Measurements from ENCODE around the gene ATCAY. TPM values are rescaled to one million over a fixed set of nuclear protein-coding genes. Genes with fewer than 3 reads are reported as not detected.

The ATCAY gene, protein sequence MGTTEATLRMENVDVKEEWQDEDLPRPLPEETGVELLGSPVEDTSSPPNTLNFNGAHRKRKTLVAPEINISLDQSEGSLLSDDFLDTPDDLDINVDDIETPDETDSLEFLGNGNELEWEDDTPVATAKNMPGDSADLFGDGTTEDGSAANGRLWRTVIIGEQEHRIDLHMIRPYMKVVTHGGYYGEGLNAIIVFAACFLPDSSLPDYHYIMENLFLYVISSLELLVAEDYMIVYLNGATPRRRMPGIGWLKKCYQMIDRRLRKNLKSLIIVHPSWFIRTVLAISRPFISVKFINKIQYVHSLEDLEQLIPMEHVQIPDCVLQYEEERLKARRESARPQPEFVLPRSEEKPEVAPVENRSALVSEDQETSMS
- 0.12 TPM in 1 of 2 replicates, not detected in the other for total RNA-seq (2014; rRNA removed; shearing (Covaris generic))

DNA sequence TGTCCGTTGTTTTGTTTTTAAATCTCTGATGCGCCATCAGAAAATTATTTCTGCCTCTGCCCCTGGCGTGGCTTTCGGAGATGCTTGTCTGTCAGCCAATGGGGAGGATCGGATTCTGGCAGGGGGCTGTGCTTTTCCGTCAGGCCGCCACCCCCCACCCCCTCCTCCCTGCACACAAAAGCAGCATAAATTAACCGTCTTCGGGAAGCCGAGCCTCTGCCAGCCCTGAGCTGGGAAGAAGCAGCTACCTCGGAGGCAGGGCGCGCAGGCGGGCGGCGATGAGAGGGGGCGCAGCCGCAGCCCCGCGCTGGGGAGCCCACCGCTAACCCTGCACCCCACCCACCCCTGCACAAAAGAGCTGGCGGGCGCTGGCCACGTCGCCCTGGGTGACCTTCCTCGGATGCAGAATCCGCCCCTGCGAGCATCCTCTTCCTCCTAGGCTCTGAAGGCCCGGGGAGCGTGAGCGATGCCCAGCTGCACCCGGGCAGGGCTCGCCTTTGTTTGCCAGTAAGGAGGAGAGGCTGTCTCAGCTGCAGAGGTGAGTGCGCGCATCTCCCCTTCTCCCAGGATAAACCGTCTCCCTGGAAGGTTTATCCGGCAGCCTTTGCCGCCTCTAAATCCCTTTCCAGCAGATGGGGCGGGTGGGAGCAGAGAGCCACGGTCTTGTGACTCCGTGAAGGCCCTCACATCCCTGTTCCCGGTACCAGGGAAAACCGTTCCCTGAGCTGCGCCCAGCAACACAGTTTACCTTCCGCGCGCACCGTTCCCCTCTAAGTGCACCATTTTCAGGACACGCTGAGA is at the start of gene ATCAY:
ATCAY (plus strand) TSS at position 215 of the 801 bp plus-strand sequence. CDS start 5,083 bp downstream, outside the sequence.
- no peak for DNase-seq (ENCODE audit: low read depth)

DNA sequence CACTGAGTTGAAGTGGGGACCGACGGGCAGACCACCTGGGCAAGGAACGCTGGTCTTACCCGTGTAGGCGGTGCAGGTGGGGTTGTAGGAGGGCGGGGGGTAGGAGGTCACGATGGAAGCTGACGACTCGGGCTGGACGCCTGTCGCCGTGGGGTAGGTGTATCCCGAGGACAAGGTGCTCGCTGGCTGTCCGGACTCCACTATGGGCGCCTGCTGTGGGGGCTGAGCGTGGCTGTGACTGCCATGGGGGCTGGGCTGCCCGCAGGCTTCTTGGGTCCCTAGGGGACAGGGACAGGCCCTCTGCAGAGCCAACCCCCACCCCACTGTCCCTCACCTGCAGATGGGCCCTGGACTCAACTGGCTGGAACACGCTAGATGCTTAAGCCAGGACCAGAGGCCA is 48.9 kb upstream of the ATCAY start:
- no peak for DNase-seq (ENCODE audit: low read depth)

DNA sequence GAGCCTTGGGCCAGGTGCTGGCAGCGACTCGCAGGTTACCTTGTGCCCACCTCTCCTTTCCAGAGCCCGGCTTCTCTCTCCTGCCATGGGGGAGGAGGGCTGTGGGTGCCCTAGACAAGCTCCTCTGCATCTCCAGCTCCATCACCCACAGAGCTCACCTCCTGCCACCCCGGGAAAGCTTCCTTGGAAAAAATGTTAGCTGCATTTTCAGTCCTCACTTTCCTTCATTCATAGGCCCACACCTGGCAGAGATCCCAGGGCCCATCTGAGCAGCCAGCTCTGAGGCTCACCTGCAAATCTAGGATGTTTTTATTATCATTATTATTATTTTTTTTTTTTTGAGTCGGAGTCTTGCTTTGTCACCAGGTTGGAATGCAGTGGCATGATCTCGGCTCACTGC is 48.5 kb upstream of the ATCAY start:
- no peak for DNase-seq (ENCODE audit: low read depth)

GRCh38 chr19:3833578-3834348 is 46.7 kb upstream of the ATCAY start:
- no peak for DNase-seq (ENCODE audit: low read depth)

GRCh38 chr19:3834349-3835054 is 46.0 kb upstream of the ATCAY start:
- DNase-seq (ENCODE audit: low read depth), result no peak

GRCh38 chr19:3835055-3835435 is 45.4 kb upstream of the ATCAY start:
- no peak for DNase-seq (ENCODE audit: low read depth)

DNA sequence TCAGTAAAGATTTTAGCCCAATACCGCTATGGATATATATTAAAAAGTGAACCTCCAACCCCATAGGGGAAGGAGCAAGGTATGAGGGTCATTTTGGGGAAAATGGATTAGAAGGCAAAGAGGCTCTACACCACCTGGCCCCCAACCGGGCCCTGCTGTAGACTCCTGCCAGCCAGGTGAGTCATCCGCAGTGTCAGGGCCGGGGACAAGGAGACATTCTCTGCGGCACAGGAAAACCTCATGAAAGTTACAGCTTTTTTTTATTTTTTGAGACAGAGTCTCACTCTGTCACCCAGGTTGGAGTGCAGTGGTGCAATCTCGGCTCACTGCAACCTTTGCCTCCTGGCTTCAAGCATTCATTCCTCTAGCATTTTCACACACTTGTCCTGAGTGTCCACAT is 43.6 kb upstream of the ATCAY start:
- DNase-seq (ENCODE audit: low read depth), result no peak

DNA sequence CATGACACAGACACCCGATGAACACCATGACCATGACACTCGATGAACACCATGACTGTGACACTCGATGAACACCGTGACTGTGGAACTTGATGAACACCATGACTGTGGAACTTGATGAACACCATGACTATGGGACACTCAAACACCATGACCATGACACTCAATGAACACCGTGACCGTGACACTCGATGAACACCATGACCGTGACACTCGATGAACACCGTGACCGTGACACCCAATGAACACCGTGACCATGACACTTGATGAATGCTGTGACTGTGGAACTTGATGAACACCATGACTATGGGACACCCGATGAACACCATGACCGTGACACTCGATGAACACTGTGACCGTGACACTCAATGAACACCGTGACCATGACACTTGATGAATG is 43.2 kb upstream of the ATCAY start:
- no peak for DNase-seq (ENCODE audit: low read depth)

DNA sequence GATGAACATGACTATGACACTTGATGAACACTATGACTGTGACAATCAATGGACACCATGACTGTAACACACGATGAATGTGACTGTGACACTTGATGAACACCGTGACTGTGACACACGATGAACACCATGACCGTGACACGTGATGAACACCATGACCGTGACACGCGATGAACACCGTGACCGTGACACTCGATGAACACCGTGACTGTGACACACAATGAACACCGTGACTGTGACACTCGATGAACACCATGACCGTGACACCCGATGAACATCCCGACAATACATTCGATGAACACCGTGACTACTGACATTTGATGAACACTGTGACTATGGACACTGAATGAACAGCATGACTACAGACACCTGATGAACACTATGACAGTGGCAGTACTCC is 42.6 kb upstream of the ATCAY start:
- no peak for DNase-seq (ENCODE audit: low read depth)

GRCh38 chr19:3838661-3839060 is 41.8 kb upstream of the ATCAY start:
- no peak for DNase-seq (ENCODE audit: low read depth)

DNA sequence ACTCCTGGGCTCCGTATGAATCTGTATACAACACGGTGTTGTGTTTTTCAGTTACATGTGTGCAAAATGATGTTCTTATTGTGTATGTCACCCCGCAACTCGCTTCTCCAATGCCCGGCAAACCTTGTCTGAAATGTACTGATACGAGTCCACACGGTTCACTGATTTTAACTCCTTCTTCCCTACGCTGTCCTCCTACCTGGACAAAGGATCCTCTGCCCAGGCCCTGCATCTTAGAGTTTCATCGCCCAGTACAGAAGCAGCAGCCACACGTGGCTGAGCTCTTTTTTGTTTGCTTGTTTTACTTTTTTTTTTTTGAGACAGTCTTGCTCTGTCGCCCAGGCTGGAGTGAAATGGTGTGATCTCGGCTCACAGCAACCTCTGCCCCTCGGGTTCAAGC is 40.5 kb upstream of the ATCAY start:
- DNase-seq (ENCODE audit: low read depth), result no peak

DNA sequence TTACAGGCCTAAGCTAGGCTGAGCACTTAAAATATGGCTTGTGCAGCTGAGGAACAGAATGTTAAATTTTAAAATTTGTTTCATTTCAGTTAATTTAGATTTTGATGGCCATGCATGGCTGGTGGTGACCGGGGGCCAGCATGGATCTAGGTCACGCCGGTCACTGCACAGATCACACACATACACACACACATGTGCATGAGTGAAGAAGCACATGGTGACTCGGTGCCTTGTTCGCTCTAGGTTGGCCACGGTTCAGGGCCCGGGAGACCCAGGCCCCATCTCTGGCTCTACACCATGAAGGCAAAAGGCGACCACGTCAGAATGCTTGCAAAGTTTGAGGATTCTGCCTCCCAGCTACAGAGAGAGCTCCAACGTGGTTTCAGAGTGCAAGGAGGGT is 39.7 kb upstream of the ATCAY start:
- DNase-seq (ENCODE audit: low read depth), result no peak

- DNase-seq (ENCODE audit: low read depth), result no peak
Measured at GRCh38 chr19:3842948-3843347, 37.5 kb upstream of the ATCAY start.

- peak; percentile 69 for DNase-seq (ENCODE audit: low read depth)
Measured at GRCh38 chr19:3844596-3844995, 35.9 kb upstream of the ATCAY start.

DNA sequence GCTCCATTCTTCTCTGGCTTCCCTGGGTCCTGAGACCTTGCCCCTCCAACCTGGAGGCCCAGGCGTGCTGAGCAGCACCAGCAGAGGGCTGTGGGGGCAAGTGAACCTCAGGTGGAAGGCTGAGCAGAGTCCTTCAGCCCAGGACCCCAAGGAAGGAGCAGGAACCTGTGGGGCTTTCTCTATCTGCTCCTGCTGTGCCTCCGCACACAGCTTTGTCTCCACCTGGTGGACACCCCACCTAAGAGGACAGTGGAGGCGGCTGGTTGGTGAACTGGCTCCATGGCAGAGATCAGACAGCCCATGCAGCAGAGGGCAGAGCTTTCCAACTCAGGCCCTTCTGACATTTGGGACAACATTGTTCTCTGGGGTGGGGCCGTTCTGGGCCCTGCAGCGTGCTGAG is 31.4 kb upstream of the ATCAY start:
- DNase-seq (ENCODE audit: low read depth), result peak; percentile 50

DNA sequence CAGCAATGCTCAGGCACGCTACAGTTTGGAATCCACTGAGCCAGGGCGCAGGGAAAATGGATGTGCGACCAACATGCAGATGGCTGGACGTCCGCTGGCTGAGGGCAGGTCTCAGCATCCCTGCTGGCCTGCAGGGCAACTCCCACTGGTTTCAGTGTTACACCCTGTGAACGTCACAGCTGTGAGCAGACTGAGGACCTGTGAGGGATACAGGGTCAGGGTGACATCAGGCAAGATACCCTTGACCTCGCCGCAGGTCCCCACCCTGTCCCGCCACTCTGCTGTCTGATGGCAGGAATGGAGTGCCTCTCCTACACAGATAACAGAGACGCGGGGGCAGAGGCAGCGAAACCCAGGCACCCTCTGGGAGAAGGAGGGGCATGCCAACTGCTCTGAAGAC is 30.7 kb upstream of the ATCAY start:
- no peak for DNase-seq (ENCODE audit: low read depth)

GRCh38 chr19:3850320-3850972 is 30.0 kb upstream of the ATCAY start:
- no peak for DNase-seq (ENCODE audit: low read depth)

DNA sequence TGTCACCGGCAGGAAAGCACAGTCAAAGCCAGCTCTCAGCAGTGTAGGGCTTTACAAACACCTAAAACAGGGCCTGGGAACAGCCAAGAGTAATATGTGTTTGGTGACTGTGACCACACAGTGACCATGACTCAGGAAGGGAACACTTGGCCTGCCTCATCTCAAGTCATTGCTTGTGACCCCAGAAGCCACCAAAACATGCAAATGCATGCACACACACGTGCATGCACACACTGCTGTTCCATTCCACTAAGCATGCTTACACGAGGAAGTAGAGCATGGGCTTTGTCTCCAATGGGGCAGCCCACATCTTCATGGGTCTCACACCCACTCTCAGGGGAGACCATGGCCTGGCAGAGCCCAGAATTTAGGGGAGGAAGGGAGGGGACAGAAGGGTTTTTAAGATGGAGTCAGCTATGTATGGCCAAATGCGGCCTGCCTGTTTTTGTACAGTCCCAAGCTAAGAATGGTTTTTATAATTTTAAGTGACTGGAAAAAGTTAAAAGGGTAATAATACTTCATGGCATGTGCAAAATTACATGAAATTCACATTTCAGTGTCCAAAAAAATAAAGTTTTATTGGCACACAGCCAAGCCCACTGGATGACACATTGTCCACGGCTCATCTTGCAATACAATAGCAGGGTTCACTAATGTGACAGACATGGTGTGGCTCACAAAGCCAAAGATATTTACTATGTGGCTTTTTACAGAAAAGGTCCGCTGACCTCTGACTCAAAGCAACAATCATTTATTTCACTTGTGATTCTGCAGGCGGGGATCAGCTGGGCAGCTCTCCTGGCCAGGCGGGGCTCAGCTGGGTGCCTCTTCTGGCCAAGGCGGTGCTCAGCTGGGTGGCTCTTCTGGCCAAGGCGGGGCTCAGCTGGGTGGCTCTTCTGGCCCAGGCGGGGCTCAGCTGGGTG is 29.0 kb upstream of the ATCAY start:
- peak; percentile 66 for DNase-seq (ENCODE audit: low read depth)

GRCh38 chr19:3852177-3852511 is 28.3 kb upstream of the ATCAY start:
- DNase-seq (ENCODE audit: low read depth), result no peak

DNA sequence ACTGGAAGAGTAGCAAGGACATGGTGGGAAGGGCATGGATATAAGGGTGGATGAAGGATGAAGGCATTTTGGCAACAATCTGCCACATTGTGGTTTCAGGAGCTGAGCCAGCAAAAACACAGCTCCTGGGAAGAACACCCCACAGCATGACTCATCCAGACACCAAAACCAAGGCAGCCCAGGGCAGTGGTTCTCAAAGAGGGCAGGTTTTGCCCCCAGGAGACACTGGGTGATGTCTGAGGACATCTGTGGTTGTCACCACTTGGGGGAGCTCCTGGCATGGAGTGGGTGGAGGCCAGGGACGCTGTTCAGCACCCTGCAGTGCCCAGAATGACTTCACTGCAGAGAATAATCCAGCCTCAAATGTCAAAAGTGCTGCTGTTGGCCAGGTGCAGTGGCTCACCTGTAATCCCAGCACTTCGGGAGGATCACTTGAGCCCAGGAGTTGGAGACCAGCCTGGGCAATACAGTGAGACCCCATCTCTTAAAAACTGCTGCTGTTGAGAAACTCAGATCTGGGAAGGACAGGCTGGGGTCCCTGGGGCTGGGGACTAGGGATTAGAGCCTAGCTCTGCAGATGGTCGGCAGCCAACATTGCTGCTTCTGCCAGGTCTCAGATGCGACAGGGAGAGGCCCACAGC is 27.8 kb upstream of the ATCAY start:
- DNase-seq (ENCODE audit: low read depth), result peak; percentile 96
